Hepatocyte (in vitro differentiated cells): ENCODE results near the gene FBF1.

ENCODE experiments used
- EZH2 ChIP-seq: fragments of 200-600 bp; sonication (generic); IDR thresholded peaks from 2 replicates; pipeline ENCODE4 v1.6.1; 2016; ENCODE audit warnings: antibody characterized with exemption, mild to moderate bottlenecking, borderline replicate concordance
- TF ChIP-seq, protein P1 (sequence below): fragments of 200-600 bp; sonication (generic); IDR thresholded peaks from 2 replicates; pipeline ENCODE4 v1.5.1; 2016; ENCODE audit warnings: antibody characterized with exemption, mild to moderate bottlenecking; ENCODE audit not compliant: poor library complexity

DNA sequence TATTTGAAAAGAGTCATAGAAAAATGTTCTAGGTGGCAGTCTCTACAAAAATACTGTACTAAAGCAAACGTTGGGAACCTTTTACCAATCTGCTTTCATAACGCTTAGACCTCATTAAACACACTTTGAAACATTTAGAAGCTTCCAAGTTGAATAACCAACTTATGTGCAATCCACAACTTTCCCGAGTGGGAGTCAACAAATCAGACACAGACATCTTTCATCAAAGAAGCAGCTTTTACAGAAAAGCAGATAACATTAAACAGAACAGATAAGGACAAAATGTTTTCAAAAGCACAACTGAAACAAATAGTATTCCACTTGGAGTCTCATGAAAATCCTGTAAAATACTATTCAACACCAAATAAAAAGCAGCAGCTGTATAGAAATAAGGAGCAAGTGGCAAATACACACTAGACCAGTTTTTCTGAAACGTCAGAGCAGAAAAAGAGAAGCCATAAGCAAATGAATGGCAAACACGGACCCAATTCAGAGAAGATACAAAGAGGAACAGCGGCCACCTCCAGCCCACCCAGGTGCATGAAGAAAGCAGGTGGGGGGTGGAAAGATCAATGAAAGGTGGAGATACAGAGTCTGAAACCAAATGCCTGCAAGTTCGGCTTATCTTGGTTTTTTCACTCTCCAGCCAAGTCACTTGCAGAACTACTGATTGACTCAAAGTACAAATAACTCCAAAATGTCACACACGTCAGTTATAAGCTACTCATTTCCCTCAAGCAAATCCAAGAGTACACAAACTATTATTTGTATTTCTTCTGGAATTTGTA lies 18.4 kb upstream of the FBF1 start:
- no peak for TF ChIP-seq EZH2
- TF ChIP-seq, protein P1, sequence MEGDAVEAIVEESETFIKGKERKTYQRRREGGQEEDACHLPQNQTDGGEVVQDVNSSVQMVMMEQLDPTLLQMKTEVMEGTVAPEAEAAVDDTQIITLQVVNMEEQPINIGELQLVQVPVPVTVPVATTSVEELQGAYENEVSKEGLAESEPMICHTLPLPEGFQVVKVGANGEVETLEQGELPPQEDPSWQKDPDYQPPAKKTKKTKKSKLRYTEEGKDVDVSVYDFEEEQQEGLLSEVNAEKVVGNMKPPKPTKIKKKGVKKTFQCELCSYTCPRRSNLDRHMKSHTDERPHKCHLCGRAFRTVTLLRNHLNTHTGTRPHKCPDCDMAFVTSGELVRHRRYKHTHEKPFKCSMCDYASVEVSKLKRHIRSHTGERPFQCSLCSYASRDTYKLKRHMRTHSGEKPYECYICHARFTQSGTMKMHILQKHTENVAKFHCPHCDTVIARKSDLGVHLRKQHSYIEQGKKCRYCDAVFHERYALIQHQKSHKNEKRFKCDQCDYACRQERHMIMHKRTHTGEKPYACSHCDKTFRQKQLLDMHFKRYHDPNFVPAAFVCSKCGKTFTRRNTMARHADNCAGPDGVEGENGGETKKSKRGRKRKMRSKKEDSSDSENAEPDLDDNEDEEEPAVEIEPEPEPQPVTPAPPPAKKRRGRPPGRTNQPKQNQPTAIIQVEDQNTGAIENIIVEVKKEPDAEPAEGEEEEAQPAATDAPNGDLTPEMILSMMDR, result no peak
